ENCODE data around the gene SSTR3.

DNA sequence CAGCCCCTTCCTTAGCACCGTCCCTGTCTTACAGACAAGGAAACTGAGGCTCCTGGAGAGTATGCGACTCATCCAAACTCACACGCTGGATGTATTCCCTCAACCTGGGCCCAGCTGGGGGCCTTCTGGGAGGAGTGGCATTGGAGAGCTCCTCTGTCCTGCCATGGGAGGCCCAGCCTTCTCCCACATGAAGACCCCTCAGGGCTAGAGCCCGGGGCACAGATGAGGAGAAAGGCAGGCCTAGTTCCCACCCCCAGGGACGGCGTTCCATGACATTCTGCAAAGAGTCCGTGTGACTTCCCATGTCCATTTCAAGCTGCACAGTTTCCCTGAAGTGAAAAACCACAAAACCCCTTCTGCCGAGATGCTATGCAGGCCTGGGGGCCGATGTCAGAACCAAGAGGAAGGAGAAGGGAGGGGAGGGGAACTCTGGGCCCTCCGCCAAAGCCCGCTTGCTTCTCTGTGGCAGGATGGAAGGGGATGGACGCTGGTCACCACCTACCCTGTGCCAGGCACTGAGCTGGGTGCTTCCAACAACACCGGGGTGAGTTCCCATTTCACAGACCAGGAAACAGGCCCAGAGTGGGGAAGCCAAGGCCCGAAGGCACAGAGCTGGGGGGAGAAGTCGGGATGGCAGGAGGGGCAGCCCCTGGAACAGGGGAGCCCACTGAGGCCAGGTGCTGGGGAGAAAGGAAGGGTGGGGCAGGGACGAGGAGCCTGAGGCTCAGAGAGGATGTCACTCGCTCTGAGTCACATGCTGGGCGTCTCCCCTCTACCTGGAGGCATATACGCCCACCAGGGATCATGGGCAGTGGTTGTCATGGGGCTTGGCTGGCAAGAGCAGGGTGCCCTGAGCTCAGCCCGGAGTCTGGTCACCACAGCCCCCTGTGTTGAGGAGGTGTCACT, 16.1 kb upstream of the SSTR3 start:
- TF ChIP-seq CTCF (IDR thresholded peaks at IDR 0.05; ENCODE audit: insufficient read depth, low read length) = no peak
- TF ChIP-seq POLR2AphosphoS5 (IDR thresholded peaks at IDR 0.05; ENCODE audit: low read depth) = peak; percentile 24; the same call in 1 of the 2 replicates

Data from HL-60 (cell line).